ENCODE measurements around the gene ARG2.

- TF ChIP-seq TFE3 (CRISPR knock-in tag; IDR thresholded peaks at IDR 0.05) = no peak
- no peak for TF ChIP-seq TRIM28 (IDR thresholded peaks at IDR 0.05)
- no peak for TF ChIP-seq ZNF398 (CRISPR knock-in tag; IDR thresholded peaks at IDR 0.05)
- TF ChIP-seq ELF1 (tag; IDR thresholded peaks at IDR 0.05) = no peak
- no peak for TF ChIP-seq POLR2A (conservative IDR thresholded peaks at IDR 0.05)
- TF ChIP-seq CTCF (IDR thresholded peaks at IDR 0.05 in 2 of 3, conservative IDR thresholded peaks at IDR 0.05 in 1 of 3; ENCODE audit: insufficient read depth in 2 of 3, low read depth in 1 of 3, low read length in 3 of 3) = no peak
- TF ChIP-seq HDAC1 (IDR thresholded peaks at IDR 0.05) = no peak
- no peak for TF ChIP-seq PKNOX1 (IDR thresholded peaks at IDR 0.05)
- no peak for TF ChIP-seq NUFIP1 (IDR thresholded peaks at IDR 0.05; ENCODE audit: partially characterized antibody)
These were observed 43.3 kb upstream of the ARG2 start for GRCh38 chr14:67576216-67576955.
